Measurements from ENCODE around the gene MMP19. TPM values are rescaled to one million over a fixed set of nuclear protein-coding genes. Genes with fewer than 3 reads are reported as not detected.

MMP19 gene
- total RNA-seq, 1 donor from 2014 or later = 2.2 TPM

GRCh38 chr12:55847033-55847432 is 4.3 kb upstream of the MMP19 start:
- Histone ChIP-seq H3K27ac (replicated peaks) (peak overlapping the region; percentile 95), H3K27me3 (ENCODE audit: low read depth) (peaks cover 43% of the 10 kb centered on the region), H3K9me3 (replicated peaks) (no peaks in the 10 kb centered on the region), H3K4me1 (peaks cover 23% of the 10 kb centered on the region), H3K36me3 (no peaks in the 10 kb centered on the region), H3K4me3 (no peak overlapping the region)
- no peak for TF ChIP-seq CTCF (IDR thresholded peaks at IDR 0.05; ENCODE audit: borderline replicate concordance)
- no peak for DNase-seq
- intact Hi-C loops (cut with micrococcal nuclease) = no loop called here

- Histone ChIP-seq H3K4me1 (peaks cover 23% of the 10 kb centered on the region), H3K4me3 (no peak overlapping the region), H3K9me3 (replicated peaks) (no peaks in the 10 kb centered on the region), H3K27ac (replicated peaks) (peak overlapping the region; percentile 95), H3K36me3 (no peaks in the 10 kb centered on the region), H3K27me3 (ENCODE audit: low read depth) (peaks cover 33% of the 10 kb centered on the region)
- no peak for TF ChIP-seq CTCF (IDR thresholded peaks at IDR 0.05; ENCODE audit: borderline replicate concordance)
- intact Hi-C loops (cut with micrococcal nuclease) = no loop called here
- no peak for DNase-seq
Measured at GRCh38 chr12:55845785-55846496, 3.2 kb upstream of the MMP19 start.

GRCh38 chr12:55845361-55845760 is 2.6 kb upstream of the MMP19 start:
- Histone ChIP-seq H3K27me3 (ENCODE audit: low read depth) (peaks cover 28% of the 10 kb centered on the region), H3K4me3 (no peak overlapping the region), H3K9me3 (replicated peaks) (no peaks in the 10 kb centered on the region), H3K4me1 (peaks cover 23% of the 10 kb centered on the region), H3K36me3 (no peaks in the 10 kb centered on the region), H3K27ac (replicated peaks) (peak overlapping the region; percentile 95)
- TF ChIP-seq CTCF (IDR thresholded peaks at IDR 0.05; ENCODE audit: borderline replicate concordance) = no peak
- DNase-seq = no peak
- intact Hi-C loops (cut with micrococcal nuclease) = no loop called here

GRCh38 chr12:55844961-55845360 is 2.2 kb upstream of the MMP19 start:
- H3K27me3 ChIP-seq (ENCODE audit: low read depth) = peaks cover 24% of the 10 kb centered on the region
- H3K27ac ChIP-seq (replicated peaks) = peak overlapping the region; percentile 95
- DNase-seq = no peak
- no peaks in the 10 kb centered on the region for H3K36me3 ChIP-seq
- H3K4me1 ChIP-seq = peaks cover 23% of the 10 kb centered on the region
- no peak for TF ChIP-seq CTCF (IDR thresholded peaks at IDR 0.05; ENCODE audit: borderline replicate concordance)
- H3K9me3 ChIP-seq (replicated peaks) = no peaks in the 10 kb centered on the region
- H3K4me3 ChIP-seq = no peak overlapping the region
- intact Hi-C loops (cut with micrococcal nuclease) = no loop called here

GRCh38 chr12:55843431-55843830 is 695 bp upstream of the MMP19 start:
- peaks cover 16% of the 10 kb centered on the region for H3K4me1 ChIP-seq
- H3K4me3 ChIP-seq = no peak overlapping the region
- no peak for TF ChIP-seq CTCF (IDR thresholded peaks at IDR 0.05; ENCODE audit: borderline replicate concordance)
- H3K27ac ChIP-seq (replicated peaks) = no peak overlapping the region
- no peaks in the 10 kb centered on the region for H3K9me3 ChIP-seq (replicated peaks)
- intact Hi-C loops (cut with micrococcal nuclease) = no loop called here
- peaks cover 12% of the 10 kb centered on the region for H3K27me3 ChIP-seq (ENCODE audit: low read depth)
- DNase-seq = no peak
- H3K36me3 ChIP-seq = no peaks in the 10 kb centered on the region

All from left ventricle myocardium inferior (tissue), 1 donor.